Cardiac septum (tissue), 1 donor: Measurements from ENCODE around the gene ATAD1. TPM values are rescaled to one million over a fixed set of nuclear protein-coding genes. Genes with fewer than 3 reads are reported as not detected.
"Not testable (repeated sequence)": the region's sequence is repeated elsewhere in the genome, so short reads cannot be mapped to it uniquely, and the experiment has no call there.

Source experiments
- DNase-seq: peaks from one replicate; pipeline ENCODE4 v3.0.0-alpha.2; 2020; ENCODE audit warnings: low spot score
- intact Hi-C: fragments of 100-400 bp; cut with DNase I; formaldehyde crosslinking; loops from one replicate; pipeline ENCODE4 v1.14.0; 2022
- total RNA-seq: library from RNA; stranded (reverse); fragmentation: NEBNext Ultra II Directional; extraction: Animal tissue kit (Norgen Biotek cat#: 25700); gene quantifications from one replicate; pipeline ENCODE4 v1.2.1, GENCODE V29; 2021
- donor health status: DM: no; HTN: no; CAD: no.

Gene ATAD1
- total RNA-seq, 1 donor from 2014 or later = 92.0 TPM

DNA sequence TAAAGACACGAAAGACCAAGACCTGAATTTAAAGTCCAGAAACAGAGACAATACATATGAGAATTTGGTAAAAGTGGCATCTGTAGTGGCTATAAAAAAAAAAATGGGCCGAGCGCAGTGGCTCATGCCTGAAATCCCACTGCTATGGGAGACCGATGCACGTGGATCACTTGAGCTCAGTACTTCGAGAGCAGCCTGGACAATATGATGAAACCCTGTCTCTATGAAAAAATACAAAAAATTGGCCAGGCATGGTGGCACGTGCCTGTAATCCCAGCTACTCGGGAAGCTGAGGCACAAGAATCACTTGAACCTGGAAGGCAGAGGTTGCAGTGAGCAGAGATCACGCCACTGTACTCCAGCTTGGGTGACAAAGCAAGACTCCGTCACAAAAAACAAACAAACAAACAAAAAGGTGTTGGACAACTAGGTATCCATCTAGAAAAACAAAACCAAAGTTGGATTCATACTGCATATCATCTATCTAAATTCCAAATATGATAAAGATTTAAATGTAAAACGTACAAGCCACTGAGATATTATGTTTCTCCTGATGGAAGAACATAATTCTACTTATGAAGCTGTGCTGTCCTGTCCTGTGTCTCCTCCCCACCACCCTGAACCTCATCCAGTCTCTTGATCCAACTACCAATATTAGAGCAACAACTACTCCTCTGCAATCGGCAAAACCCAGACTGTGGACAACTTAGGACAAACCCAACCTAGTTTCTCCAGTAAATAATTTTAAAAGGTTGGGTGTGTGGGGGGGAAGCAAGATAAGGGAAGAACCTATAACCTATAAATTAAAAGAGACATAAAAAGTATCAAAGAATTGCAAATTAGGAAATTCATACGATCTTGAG is 53.7 kb downstream of the ATAD1 start:
- intact Hi-C loops = no loop called here
- no peak for DNase-seq

DNA sequence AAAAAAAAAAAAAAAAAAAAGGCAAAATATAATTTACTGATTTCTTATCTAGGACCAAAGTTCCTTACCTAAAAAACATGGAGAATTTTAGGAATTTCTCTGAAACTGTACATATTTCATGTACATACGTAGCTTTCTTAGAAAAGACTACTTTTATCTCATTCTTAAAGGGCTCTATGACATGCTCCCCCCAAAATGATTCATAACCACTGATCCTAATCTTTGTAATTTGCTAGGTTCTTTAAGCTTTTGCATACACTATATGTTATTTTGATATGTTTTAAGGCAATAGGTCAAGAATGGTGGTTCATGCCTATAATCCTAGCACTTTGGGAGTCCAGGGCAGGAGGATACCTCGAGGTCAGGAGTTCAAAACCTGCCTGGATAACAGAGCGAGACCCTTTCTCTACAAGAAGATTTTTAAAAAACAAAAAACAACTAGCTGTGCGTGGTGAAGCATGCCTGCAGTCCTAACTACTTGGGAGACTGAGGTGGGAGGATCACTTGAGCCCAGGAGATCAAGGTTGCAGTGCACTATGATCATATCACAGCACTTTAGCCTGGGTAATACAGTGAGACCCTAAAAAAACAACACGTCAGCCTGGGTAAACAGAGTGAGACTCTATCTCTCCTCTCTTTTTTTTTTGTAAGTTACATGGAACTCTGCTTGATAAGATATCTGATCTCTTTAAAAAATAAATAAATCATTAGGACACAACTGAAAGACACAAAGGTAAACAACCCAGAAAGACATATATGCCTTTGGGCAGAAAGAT is 54.8 kb downstream of the ATAD1 start:
- intact Hi-C loops = no loop called here
- no peak for DNase-seq

DNA sequence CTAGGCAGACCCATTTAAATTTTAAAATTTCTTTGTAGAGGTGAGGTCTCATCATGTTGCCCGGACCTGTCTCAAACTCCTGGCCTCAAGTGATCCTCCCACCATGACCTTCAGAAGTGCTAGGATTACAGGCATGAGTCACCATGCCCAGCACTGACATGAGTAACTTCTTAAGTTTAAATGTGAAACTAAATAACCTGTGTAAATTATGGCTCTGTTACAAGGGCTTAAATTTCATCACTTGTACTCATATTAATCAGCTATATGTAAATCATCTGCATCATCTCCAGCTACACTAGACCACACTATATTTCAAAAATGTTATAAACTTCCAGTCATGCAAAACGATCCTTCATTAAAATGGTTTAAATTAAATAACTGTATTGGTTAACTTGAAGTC is 56.1 kb downstream of the ATAD1 start:
- no peak for DNase-seq
- intact Hi-C loops = no loop called here

DNA sequence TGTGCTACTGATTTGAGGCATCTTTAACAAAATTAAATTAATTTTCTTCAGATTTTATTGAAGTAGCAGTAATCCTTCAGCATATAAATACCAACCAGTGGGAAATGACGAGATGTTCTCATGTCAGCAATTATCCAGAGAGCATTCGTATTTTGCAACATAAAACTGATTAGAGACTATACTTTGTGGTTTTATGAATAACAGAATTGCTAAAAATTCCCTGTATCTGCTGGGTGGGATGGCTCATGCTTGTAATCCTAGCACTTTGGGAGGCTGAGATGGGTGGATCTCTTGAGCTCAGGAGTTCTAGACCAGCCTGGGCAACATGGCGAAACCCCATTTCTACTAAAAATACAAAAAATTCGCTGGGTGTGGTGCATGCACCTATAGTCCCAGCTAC is 56.9 kb downstream of the ATAD1 start:
- no peak for DNase-seq
- intact Hi-C loops = no loop called here

DNA sequence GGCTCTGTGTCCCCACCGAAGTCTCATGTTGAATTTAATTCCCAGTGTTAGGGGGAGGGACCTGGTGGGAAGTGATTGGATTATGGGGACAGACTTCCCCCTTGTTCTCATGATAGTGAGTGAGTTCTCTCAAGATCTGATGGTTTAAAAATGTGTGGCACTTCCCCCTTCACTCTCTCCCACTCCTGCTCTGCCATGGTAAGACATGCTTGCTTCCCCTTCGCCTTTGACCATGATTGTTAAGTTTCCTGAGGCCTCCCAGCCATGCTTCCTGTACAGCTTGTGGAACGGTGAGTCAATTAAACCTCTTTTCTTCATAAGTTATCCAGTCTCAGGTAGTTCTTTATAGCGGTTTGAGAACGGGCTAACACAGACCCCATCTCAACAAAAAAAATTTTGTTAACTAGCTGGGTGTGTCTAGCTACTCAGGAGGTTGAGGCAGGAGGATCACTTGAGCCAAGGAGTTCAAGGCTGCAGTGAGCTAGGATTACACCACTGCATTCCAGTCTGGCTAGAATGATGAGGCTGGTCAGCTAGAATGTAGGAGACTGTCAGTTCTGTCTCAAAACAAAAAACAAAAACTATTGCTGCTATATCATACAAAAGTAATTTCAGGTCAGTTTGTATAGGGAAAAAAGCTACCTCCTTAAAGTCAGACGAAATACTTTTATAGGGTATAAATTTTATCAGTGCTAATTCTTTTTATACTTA is 57.7 kb downstream of the ATAD1 start:
- DNase-seq = no peak
- intact Hi-C loops = no loop called here

DNA sequence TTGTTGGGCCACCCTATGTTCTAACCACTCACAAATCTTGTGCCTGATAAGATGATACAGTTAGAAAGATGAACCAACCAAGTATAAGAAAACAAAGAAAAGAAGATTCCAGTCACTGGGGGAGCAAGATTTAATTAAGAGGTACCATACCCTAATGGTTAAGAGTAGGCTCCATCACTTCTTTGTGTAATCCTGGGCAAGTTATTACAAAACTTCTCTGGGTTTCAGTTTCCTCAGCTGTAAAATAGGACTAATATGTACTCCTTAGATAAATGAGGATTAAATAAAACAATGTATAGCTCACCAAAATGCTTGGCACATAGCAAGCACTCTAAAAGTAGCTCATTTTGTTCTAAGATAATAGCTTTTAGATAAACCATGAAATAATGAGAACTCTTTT is 58.5 kb downstream of the ATAD1 start:
- DNase-seq = no peak
- intact Hi-C loops = no loop called here

DNA sequence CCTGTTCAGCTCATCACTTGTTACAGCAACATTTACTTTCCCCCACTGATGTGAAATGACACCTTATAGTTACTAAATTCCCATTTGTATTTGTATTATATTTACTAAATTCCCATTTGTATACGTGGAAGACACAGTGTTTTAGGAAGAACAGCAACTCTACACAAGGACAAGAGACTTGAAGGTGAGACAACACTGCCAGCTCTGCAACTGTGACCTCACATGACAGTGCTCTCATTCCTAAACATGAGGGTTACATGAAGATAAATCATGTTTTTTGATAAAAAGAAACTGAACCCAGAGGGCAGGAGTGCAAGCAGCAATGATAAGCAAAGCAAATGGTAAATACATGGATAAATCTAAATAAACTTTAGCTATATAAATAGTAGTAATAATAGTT is 60.3 kb downstream of the ATAD1 start:
- no peak for DNase-seq
- intact Hi-C loops = no loop called here

DNA sequence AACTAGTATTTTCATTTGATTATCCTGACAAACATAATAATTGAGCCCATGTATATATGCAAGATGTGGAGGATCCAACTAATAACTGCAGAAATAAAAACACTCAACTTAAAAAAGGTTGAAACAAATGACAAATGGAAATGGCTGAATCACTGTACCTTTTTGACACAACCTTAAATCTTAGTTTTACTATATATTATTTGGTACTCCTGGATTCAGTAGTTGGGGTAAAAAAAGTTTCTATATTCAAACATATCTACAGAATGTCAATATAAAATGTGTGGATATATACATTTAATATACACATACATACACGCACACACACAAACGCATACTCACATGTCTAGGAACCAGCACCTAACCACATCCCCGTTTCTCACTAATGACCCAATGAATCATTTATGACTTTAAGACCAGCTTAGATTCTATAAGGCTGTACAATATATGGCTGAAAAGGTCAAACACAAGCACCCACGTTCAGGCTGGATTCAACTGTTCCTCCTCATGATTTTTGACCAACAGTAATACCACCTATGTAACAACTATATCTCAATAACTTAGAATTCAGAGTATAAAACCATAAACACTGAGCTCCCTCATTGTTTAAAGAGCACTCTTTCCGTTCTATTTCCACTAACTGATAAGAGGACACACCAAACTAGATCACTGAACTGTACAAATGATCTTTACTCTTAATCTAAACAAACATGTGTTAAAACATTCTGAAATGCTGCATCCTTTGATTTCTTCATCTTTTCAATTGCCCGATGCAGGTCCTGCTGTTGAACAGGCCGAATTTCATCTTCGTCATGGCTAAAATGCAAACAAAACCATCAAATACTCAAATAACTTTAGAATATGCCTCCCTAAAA is 63.8 kb downstream of the ATAD1 start:
- intact Hi-C loops = no loop called here

DNA sequence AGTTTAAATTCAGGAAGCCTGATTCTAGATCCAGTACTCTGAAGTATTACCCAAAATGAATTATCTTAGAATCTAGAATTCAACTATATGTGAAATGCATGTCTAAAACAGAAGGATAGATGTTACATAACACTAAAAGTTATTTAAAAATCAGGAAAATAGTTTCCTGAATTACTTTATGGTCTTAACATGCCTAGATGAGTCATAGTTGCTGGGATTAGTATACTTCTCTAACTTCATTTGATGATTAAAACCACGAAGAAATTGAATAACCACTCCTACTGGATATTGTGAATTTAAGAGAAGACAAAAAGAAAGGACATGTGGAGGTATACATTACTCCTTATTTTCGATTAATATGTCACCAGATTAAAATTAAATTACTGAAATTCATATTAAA is 65.5 kb downstream of the ATAD1 start:
- intact Hi-C loops = no loop called here

More for the DNA sequence above, 63.8 kb downstream of the ATAD1 start:
- no peak for DNase-seq

DNA sequence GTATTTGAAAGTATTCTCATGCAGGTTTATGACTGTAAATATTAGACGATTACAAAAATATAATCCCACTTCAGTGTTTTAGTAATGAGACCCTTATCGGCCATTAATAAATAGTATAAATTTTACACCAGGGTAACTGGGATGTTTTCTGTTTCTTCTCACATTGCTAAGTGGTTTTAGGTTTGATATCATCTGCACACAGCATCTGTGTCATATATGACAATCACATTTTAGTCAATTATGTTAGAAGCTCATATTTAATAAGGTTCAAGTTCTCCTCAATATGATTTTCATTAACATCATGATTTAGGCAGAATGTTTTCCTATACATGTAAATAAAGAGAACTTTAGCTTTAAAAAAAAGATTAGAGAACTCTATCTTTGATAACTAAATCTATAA is 66.8 kb downstream of the ATAD1 start:
- no peak for DNase-seq
- intact Hi-C loops = no loop called here

More for the DNA sequence above, 65.5 kb downstream of the ATAD1 start:
- DNase-seq = no peak

DNA sequence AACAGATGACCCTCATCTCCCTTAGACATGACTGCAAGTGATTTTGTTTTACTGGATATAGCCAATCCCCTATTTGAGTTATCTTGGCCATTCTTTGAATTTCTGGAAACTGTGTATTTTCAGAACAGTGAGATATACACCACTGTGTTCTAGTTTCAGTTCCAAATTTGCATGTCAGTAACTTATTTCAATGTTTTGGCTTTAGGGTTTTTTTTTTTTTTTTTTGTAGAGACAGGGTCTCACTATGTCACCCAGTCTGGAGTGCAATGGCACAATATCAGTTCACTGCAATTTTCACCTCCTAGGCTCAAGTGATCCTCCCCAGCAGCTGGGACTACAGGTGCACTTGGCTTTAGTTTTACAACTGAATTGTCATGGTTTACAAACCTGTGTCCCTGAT is 67.2 kb downstream of the ATAD1 start:
- no peak for DNase-seq
- intact Hi-C loops = no loop called here

DNA sequence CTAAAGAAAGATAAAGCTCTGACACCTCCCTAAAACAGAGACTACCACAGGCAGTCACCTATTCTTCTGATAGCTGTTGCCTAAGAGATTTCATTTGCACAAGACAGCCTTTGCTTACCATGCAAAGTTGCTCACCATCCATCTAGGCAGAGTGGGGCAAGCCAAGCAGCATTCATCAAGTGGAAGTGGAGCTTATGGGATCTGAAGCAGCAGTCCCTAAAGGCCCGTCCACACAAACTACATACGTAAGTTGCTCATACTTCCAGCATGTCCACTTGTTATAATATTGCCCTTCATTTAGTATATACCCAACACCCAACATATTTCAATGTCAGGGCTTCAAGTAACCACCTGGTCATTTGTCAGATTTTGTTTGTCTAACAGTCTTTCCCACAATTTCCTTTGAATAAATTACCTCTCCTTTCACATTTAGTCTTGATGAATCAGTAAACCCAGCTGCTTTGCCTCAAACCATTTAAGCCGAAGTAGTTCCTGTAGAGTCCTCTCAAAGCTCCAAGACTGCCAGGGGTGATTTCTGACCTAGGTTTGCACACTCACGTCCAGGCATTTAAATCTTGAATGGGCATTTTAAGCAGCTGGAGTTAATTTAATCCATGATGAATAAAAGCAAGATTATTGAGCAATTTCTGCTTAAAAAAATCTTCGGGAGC is 67.9 kb downstream of the ATAD1 start:
- no peak for DNase-seq
- intact Hi-C loops = no loop called here

DNA sequence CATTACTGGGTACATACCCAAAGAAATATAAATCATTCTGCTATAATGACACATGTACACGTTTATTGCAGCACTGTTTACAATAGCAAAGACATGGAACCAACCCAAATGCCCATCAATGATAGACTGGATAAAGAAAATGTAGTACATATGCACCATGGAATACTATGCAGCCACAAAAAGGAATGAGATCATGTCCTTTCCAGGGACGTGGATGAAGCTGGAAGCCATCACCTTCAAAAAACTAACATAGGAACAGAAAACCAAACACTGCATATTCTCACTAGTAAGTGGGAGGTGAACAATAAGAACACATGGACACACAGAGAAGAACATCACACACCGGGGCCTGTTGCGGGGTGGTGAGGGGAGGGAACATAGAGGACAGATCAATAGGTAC is 69.8 kb downstream of the ATAD1 start:
- DNase-seq, intact Hi-C loops: not testable (repeated sequence)

DNA sequence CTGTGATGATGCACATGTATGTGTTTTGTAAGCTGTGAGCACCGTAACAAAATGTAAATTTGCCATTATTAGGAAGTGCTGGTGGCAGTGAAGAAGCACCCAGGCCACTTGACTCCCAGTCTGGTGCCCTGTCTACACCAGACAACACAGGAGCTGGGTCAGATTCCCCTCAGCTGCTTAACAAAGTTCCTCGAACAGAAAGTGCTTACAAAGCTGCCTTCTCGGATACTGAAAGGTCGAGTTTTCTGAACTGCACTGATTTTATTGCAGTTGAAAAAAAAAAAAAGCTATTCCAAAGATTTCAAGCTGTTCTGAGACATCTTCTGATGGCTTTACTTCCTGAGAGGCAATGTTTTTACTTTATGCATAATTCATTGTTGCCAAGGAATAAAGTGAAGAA is 71.1 kb downstream of the ATAD1 start:
- intact Hi-C loops = no loop called here
- DNase-seq = no peak

DNA sequence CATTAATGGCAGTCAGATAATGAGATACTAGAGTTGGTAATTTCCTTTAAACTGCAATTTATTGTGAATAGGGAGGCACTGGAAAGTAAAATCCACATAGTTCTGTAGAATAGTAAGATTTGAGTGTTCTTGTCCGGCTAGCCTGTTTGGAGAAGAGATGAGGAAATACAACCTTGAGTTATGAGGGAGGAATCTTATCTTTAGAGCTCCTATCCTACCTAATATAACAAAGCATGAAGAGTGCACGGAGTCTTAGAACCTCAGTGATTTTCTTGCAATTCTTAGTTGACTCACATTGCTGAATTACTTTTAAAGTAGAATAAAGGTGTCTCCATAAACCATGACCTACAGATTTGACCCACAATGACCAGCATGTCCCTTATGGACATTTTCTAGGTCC is 73.4 kb downstream of the ATAD1 start:
- intact Hi-C loops = no loop called here
- DNase-seq = no peak

DNA sequence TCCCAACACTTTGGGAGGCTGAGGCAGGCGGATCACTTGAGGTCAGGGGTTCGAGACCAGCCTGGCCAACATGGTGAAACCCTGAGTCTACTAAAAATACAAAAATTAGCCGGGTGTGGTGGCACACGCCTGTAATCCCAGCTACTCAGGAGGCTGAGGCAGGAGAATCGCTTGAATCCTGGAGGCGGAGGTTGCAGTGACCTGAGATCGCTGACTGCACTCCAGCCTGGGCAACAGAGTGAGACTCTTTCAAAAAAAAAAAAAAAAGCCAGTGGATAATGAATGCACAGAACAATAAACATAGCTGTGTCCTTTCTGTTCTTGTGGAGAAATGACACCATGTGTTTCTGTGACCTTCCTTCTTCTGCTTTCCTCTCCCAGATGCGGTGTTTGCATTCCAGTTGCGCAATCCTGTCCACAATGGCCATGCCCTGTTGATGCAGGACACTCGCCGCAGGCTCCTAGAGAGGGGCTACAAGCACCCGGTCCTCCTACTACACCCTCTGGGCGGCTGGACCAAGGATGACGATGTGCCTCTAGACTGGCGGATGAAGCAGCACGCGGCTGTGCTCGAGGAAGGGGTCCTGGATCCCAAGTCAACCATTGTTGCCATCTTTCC is 74.9 kb downstream of the ATAD1 start:
- intact Hi-C loops, DNase-seq: not testable (repeated sequence)

DNA sequence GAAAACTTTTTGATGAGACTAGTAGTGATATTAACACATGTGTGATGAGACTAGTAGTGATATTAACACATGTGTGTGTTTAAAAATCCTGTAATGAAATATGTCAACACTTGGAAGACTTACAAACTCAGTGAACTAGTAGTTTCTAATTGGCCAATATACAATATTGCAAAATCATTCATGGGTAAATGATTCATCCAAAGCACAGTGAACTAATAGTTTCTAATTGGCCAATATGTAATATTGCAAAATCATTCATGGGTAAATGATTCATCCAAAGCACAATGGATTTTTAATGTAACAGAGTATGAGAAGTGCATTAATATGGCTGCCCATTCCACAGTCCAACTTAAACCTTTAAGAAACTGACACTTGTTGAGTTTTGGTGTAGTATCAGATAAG is 77.8 kb downstream of the ATAD1 start:
- no peak for DNase-seq
- intact Hi-C loops = no loop called here

DNA sequence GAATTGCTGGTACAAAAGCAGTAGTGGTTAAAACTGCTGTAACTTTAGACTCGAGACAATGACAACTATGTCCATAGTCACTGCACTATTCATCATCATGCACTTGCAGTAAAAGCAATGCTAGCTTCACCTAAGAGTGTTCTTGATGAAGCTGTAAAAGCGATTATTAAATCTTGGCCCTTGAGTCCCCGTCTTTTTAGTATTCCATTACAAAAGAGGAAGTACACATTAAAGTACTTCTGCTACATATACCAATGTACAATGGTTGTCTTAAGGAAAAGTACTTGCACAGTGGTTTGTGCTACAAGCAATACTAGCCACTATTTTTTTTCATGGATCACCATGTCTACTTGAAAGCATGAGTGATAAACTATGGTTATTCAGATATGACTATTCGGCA is 78.3 kb downstream of the ATAD1 start:
- intact Hi-C loops = loop anchor here (5.0 kb wide), 1 partner anchor 202 kb away; no protein-coding TSS in a partner anchor
- DNase-seq = no peak
